GM10847 (cell line): ENCODE measurements around the gene NEUROG1.

ENCODE experiments used
- POLR2A ChIP-seq: IDR thresholded peaks from 2 replicates; pipeline ENCODE4 v1.6.1; 2011; ENCODE audit not compliant: insufficient read length; ENCODE audit errors: extremely low read depth

The NEUROG1 gene

GRCh38 chr5:135493406-135494180, 42.2 kb downstream of the NEUROG1 start:
- no peak for TF ChIP-seq POLR2A

GRCh38 chr5:135492319-135492626, 43.5 kb downstream of the NEUROG1 start:
- TF ChIP-seq POLR2A = no peak

GRCh38 chr5:135491552-135492318, 44.0 kb downstream of the NEUROG1 start:
- TF ChIP-seq POLR2A = no peak

- no peak for TF ChIP-seq POLR2A
These were observed 44.7 kb downstream of the NEUROG1 start for GRCh38 chr5:135491038-135491551.

GRCh38 chr5:135490245-135491037, 45.3 kb downstream of the NEUROG1 start:
- TF ChIP-seq POLR2A = no peak

- TF ChIP-seq POLR2A = no peak
These were observed 46.1 kb downstream of the NEUROG1 start for GRCh38 chr5:135489466-135490244.

- TF ChIP-seq POLR2A = no peak
These were observed 46.9 kb downstream of the NEUROG1 start for GRCh38 chr5:135488727-135489465.

- no peak for TF ChIP-seq POLR2A
These were observed 47.8 kb downstream of the NEUROG1 start for GRCh38 chr5:135487839-135488514.

GRCh38 chr5:135487037-135487395, 48.7 kb downstream of the NEUROG1 start:
- no peak for TF ChIP-seq POLR2A

- TF ChIP-seq POLR2A = no peak
These were observed 49.4 kb downstream of the NEUROG1 start for GRCh38 chr5:135486131-135487036.

GRCh38 chr5:135484674-135485086, 51.1 kb downstream of the NEUROG1 start:
- no peak for TF ChIP-seq POLR2A
